Measurements from ENCODE around the gene ENG.

DNA sequence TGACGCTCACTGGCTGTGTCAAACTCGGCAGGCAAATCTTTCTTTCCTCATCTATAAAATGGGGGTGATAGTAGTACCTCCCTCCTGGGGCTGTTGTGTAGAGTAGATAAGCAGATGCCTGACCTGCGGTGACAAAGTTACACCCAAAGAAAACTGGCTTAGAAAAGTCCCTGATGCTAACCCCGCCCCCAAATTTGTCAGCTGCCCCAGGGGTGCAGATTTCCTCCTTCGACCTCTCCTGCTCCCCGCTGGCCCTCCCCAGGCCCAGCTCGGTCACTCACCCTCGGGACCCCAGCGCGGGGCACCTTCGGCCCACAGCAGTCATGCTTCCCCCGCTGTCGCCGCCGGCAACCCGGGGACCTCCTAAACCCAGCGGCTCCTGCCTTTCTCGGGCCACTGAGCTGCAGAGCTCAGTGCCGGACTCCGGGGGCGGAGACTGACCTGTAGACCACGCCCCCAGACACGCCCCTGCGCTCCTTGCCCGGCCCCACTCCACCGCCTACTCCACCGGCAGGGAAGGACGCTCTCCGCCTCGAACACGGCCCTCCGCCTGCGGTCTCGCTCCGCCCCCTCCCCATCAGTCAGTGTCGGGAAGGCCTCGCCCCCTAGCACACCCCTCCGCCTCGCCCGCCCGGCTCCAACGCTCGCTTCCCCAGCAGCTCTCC is 83.4 kb downstream of the ENG start:
- TF ChIP-seq GATA3 (IDR thresholded peaks at IDR 0.05; ENCODE audit: low read depth, low read length) (no peak), GATA2 (IDR thresholded peaks at IDR 0.05; ENCODE audit: low read depth, low read length) (no peak)
